NOMO-1 treated with dmso at 0.1 percent for 144 hours (cell line): Measurements from ENCODE around the gene COG4.
"Not testable (repeated sequence)": the region's sequence is repeated elsewhere in the genome, so short reads cannot be mapped to it uniquely, and the experiment has no call there.

Source experiments
- DNase-seq: peaks from one replicate; lab custom pipeline; 2025; ENCODE audit not compliant: unreplicated experiment; lab: John Stamatoyannopoulos, UW

Gene COG4

DNA sequence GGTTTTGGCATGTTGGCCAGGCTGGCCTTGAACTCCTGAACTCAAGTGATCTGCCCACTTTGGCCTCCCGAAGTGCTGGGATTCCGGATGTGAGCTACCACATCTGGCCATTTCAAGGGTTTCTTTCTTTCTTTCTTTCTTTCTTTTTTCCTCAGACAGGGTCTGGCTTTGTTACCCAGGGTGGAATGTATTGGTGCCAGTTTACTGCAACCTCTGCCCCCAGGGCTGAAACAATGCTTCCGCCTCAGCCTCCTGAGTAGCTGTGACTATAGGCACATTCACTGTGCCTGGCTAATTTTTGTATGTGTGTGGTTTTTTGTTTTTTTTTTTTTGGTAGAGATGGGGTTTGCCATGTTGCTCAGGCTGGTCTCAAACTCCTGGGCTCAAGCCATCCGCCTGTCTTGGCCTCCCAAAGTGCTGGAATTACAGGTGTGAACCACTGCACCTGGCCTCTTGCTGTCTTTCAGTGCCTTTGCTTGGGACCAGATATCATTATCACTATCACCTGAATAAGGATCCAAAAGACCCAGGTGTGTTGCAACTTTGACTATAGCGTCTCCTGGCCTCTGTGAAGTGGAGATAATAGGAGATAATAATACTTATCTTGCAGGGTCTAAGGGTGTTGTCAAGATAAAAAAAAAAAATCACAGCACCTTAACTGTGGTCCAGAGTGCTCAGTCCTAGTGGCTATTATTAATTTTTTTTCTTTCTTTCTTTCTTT is 65.7 kb downstream of the COG4 start:
- DNase-seq, result no peak

DNA sequence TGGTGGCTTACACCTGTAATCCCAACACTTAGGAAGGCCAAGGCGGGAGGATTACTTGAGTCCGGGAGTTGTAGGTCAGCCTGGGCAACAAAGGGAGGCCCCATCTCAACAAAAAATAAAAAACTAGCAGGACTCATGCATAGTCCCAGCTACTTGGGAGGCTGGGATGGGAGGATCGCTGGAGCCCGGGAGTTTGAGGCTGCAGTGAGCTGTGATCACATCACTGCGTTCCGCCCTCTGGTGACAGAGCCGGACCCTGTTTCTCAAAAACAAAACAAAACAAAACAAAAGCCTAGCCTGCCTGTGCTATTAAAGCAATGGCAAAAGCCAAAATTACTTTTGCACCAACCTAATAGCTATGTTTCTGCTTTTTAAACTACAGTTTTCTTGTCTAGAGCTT is 67.4 kb downstream of the COG4 start:
- no peak for DNase-seq

DNA sequence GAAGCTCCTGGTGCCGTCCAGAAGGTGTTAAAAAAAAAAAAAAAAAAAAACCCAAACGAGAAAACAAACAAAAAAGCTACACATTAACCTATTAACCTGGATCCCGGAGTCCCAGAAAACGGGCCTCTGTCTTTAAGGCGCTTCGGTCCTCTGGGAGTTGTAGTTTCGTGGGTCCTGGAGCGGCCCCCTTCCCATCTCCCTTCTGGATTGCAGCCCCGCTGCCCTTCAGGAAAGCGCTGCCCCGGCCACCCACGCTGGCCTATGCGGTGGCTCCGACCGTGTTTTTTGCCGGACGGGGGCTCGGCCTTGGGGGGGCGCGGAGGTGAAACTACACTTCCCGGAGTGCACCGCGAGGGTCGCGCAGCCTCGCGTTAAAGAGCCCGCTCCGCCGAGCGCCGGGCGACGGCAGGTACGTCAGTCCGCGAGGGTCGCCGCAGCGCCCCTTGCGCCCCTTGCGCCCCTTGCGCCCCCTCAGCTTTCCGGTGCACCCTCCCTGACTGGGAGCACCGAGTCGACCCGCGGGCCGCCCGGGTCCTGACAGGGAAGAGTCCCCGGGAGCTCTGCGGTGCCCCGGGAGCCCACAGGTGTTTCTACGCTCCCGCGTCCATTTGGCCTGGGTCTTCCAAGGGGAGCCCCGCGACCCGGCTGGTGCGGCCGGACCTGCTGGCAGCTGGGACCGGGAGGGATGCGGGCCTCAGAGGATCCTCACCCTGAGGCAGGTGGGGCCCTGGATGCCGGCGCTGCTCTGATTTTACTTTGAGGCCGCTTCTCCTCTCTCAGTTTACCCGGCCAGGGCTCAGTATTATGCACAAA is 68.9 kb downstream of the COG4 start, which contains the start of gene FCSK:
FCSK (plus strand) TSS at position 374 of the 813 bp plus-strand sequence. CDS start 8,596 bp downstream, outside the sequence.
- peak; percentile 22 for DNase-seq

- no peak for DNase-seq
Observed at GRCh38 chr16:70453892-70454221, 69.5 kb downstream of the COG4 start.

DNA sequence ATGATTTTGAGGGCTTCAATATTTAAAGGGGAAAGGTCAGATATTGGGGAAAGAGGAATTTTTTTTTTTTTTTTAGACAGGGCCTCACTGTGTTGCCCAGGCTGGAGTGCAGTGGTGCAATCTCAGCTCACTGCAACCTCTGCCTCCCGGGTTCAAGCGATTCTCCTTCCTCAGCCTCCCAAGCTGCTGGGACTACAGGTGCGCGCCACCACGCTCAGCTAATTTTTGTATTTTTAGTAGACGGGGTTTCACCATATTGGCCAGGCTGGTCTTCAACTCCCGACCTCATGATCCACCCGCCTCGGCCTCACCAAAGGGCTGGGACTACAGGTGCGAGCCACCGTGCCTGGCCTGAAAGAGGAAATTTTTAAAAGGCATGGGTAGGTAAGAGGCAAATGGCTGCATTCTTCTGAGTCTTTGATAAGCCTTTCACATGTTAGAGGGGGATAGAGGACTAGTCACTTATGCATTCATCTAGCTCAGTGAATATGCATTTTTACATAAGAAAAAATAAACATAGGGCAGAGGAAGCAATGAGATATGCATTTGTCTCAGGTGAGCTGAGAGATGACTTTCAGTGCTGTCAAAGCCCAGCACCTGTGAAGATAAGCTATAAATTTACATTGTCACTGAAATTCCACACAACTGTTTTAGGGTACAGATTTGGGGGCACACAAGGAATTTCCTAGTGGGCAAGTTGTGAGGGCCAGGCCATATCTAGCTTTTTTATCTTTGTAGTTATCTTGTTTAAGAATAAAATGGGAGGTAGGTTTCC is 70.0 kb downstream of the COG4 start:
- DNase-seq, result no peak

GRCh38 chr16:70451004-70451340 is 72.4 kb downstream of the COG4 start:
- not testable (repeated sequence) for DNase-seq

DNA sequence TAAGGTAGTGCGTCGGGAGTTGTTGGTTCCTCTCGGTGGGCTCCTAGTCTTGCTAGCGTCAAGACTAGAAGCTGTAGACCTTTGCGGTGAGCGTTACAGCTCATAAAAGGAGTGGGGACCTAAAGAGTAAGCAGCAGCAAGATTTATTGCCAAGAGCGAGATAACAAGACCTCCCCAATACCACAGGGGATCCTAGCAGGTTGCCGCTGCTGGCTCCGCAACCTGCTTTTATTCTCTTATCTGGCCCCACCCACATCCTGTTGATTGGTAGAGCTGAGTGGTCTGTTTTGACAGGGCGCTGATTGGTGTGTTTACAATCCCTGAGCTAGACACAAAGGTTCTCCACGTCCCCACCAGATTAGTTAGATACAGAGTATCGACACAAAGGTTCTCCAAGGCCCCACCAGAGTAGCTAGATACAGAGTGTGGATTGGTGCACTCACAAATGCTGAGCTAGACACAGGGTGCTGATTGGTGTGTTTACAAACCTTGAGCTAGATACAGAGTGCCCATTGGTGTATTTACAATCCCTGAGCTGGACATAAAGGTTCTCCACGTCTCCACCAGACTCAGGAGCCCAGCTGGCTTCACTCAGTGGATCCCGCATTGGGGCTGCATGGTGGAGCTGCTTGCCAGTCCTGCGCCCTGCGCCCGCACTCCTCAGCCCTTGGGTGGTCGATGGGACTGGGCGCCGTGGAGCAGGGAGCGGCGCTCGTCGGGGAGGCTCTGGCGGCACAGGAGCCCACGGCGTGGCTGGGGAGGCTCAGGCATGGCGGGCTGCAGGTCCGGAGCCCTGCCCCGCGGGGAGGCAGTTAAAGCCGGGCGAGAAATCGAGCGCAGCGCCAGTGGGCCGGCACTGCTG is 73.0 kb downstream of the COG4 start:
- DNase-seq, result not testable (repeated sequence)

- DNase-seq, result no peak
Observed at GRCh38 chr16:70448075-70448474, 75.3 kb downstream of the COG4 start.

- DNase-seq, result peak; percentile 23
Observed at GRCh38 chr16:70444249-70445063, 78.9 kb downstream of the COG4 start.

GRCh38 chr16:70442344-70442743 is 81.0 kb downstream of the COG4 start:
- DNase-seq, result no peak

- no peak for DNase-seq
Observed at GRCh38 chr16:70441406-70441990, 81.9 kb downstream of the COG4 start.

GRCh38 chr16:70440009-70440692 is 83.2 kb downstream of the COG4 start:
- no peak for DNase-seq

DNA sequence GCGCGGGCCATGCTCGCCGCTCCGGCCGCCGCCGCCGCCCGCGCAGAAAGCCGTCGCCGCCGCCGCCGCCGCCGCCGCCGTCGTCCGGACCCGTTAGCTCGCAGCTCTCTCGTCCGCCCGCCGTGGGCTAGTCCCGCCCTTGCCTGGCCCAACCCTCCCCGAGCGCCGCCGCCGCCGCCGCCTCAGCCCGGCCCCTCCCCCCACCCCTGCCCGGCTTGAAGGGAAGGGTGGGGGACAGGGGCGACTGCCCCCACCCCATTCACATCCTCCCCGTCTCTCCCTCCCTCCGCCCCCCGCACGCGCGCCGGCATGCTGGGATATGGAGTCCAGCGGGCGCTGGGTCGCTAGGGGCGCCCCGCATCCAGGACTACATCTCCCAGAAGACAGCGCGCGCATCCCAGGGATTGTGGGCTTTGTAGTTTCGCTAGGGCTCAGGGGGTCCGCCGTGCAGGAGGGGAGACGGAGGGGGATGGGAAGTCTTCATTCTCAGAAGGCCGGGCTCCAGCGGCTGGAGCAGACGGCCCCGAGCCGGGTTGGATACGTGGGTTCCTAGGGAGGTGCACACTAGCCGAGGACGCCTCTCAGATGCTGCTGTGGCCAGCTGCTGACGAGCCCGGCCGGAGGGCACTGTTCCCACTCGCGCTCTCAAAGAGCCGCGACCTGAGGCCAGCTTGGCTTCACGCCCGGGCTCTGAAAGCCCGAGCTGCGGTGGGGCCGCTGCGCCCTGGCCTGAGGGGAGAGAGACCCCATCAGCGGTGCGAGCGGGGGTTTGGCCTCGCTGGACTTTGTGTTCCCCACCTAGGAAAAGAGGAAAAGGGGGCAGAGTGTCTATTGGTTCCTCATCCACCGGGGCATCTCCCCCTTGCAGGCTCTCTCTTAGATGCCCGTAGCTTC is 84.1 kb downstream of the COG4 start, which contains the start of gene ST3GAL2:
ST3GAL2 (minus strand) TSS at position 132 of the 894 bp plus-strand sequence. CDS start 40,570 bp downstream, outside the sequence.
- peak; percentile 80 for DNase-seq

DNA sequence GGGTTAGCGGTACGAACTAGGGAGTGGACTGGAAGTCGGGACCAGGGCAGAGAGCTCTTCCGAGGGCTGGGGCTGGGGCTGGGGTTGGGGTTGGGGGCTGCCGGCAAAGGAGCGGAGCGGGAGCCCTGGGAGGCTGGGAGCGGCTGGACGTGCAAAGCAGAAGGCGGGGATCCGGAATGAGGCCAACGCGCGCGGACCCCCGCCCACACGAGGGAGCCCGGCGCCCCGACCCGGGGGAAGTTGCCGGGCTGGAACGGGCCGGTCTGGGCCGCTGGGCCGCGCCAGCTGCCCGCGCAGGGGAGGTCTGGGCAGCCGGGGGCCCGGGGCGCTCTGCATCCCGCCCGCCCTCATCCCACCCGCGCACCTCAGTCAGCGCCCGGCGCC is 84.8 kb downstream of the COG4 start:
- no peak for DNase-seq

- no peak for DNase-seq
Observed at GRCh38 chr16:70437582-70438557, 85.5 kb downstream of the COG4 start.

GRCh38 chr16:70437017-70437581 is 86.3 kb downstream of the COG4 start:
- DNase-seq, result no peak
